Spleen (tissue), 7 donors: ENCODE data around the gene RPL35.

Experiments
- CTCF ChIP-seq, 11 experiments: fragments of 200-600 bp in 7 of 11; fragments of 450-650 bp in 4 of 11; sonication (generic) in 4 of 11; IDR thresholded peaks in 8 of 11; conservative IDR thresholded peaks in 3 of 11; 1 replicate in 7 of 11; 2 replicates in 4 of 11; pipeline versions ENCODE4 v1.4.0 to v1.8.0; 2016 to 2021; ENCODE audit warnings: antibody characterized with exemption in 11 of 11, inconsistent platforms in 4 of 11, mild to moderate bottlenecking in 1 of 11
- POLR2A ChIP-seq, 3 donors: fragments of 450-650 bp; IDR thresholded peaks; one replicate each; pipeline ENCODE4 v1.5.1; 2017; ENCODE audit warnings: antibody characterized with exemption in 3 of 3, mild to moderate bottlenecking in 1 of 3
- POLR2AphosphoS5 ChIP-seq, 3 donors: sonication (generic); formaldehyde crosslinking; IDR thresholded peaks; one replicate each; pipeline ENCODE4 v1.5.1; 2017; ENCODE audit warnings: antibody characterized with exemption in 3 of 3
- donor health status: DM: no; HTN: no; CAD: no; lungs with moderate emphysema.
- donor health status: DM: no; HTN: no; CAD: no.
- donor health status: DM: no; HTN: no; CAD: no.

- TF ChIP-seq CTCF (IDR thresholded peaks at IDR 0.05 in 8 of 11, conservative IDR thresholded peaks at IDR 0.05 in 3 of 11) (no peak), POLR2A (IDR thresholded peaks at IDR 0.05) (no peak), POLR2AphosphoS5 (IDR thresholded peaks at IDR 0.05) (no peak)
Measured at GRCh38 chr9:124841075-124841821, 20.5 kb downstream of the RPL35 start.
